Endothelial cell of umbilical vein (primary cell): ENCODE results near the gene RNF148.

Experiments
- EZH2 ChIP-seq: IDR thresholded peaks from 2 replicates; pipeline ENCODE4 v1.6.1; 2012; ENCODE audit warnings: borderline replicate concordance, low read depth, mild to moderate bottlenecking, moderate library complexity, low read length, inconsistent platforms; ENCODE audit not compliant: severe bottlenecking
- FOS ChIP-seq: IDR thresholded peaks from 2 replicates; pipeline ENCODE4 v1.6.1; 2011; ENCODE audit warnings: mild to moderate bottlenecking, low read length, moderate library complexity, borderline replicate concordance; ENCODE audit not compliant: insufficient read depth
- GATA2 ChIP-seq: IDR thresholded peaks from 2 replicates; pipeline ENCODE4 v1.7.0; 2011; ENCODE audit warnings: low read depth, mild to moderate bottlenecking, moderate library complexity, mixed read lengths, low read length; ENCODE audit not compliant: insufficient read length, insufficient read depth
- JUN ChIP-seq: IDR thresholded peaks from 2 replicates; pipeline ENCODE4 v1.6.1; 2011; ENCODE audit warnings: borderline replicate concordance, low read depth; ENCODE audit not compliant: insufficient read length, insufficient read depth
- POLR2A ChIP-seq: IDR thresholded peaks from 2 replicates; pipeline ENCODE4 v1.6.1; 2012; ENCODE audit warnings: low read depth, mild to moderate bottlenecking, control low read depth, low read length
- POLR2AphosphoS5 ChIP-seq: IDR thresholded peaks from 2 replicates; pipeline ENCODE4 v1.6.1; 2012; ENCODE audit warnings: low read depth, mild to moderate bottlenecking, control low read depth, low read length, moderate library complexity; ENCODE audit not compliant: insufficient read depth
- TF ChIP-seq, protein P1 (sequence below), 2 donors: IDR thresholded peaks; 1 replicate in 1 of 2; 2 replicates in 1 of 2; pipeline ENCODE4 v1.5.1; 2011; ENCODE audit warnings: low read length in 2 of 2, mild to moderate bottlenecking in 2 of 2, moderate library complexity in 2 of 2, control low read depth in 1 of 2, inconsistent platforms in 1 of 2, low read depth in 1 of 2; ENCODE audit not compliant: insufficient read depth in 1 of 2; ENCODE audit errors: extremely low read depth in 1 of 2
- TF ChIP-seq, protein P2 (sequence below): IDR thresholded peaks from 2 replicates; pipeline ENCODE4 v1.6.1; 2011; ENCODE audit not compliant: insufficient read depth, insufficient read length

DNA sequence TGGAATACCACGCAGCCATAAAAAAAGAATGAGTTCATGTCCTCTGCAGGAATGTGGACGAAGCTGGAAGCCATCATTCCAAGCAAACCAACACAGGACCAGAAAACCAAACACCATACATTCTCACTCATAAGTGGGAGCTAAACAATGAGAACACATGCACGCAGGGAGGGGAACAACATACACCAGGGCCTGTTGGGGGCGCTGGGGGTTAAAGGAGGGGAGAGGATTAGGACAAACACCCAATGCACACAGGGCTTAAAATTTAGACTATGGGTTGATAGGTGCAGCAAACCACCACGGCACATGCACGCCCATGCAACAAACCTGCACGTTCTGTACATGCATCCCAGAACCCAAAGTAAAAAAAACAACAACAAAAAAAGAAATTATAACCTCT lies 27.1 kb downstream of the RNF148 start:
- TF ChIP-seq, protein P1, sequence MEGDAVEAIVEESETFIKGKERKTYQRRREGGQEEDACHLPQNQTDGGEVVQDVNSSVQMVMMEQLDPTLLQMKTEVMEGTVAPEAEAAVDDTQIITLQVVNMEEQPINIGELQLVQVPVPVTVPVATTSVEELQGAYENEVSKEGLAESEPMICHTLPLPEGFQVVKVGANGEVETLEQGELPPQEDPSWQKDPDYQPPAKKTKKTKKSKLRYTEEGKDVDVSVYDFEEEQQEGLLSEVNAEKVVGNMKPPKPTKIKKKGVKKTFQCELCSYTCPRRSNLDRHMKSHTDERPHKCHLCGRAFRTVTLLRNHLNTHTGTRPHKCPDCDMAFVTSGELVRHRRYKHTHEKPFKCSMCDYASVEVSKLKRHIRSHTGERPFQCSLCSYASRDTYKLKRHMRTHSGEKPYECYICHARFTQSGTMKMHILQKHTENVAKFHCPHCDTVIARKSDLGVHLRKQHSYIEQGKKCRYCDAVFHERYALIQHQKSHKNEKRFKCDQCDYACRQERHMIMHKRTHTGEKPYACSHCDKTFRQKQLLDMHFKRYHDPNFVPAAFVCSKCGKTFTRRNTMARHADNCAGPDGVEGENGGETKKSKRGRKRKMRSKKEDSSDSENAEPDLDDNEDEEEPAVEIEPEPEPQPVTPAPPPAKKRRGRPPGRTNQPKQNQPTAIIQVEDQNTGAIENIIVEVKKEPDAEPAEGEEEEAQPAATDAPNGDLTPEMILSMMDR (IDR thresholded peaks at IDR 0.05; ENCODE audit: extremely low read depth in 1 of 2, insufficient read depth in 1 of 2, low read depth in 1 of 2, low read length in 2 of 2) = no peak
- TF ChIP-seq POLR2A (no peak), FOS (no peak), JUN (no peak), EZH2 (no peak), POLR2AphosphoS5 (no peak), GATA2 (no peak)
- TF ChIP-seq, protein P2, sequence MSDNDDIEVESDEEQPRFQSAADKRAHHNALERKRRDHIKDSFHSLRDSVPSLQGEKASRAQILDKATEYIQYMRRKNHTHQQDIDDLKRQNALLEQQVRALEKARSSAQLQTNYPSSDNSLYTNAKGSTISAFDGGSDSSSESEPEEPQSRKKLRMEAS = no peak
